Stomach (tissue), 9 donors: ENCODE results near the gene KARS1. TPM values are rescaled to one million over a fixed set of nuclear protein-coding genes. Genes with fewer than 3 reads are reported as not detected.
"Not testable (repeated sequence)": the region's sequence is repeated elsewhere in the genome, so short reads cannot be mapped to it uniquely, and the experiment has no call there.

Experiments used
- DNase-seq, 2 donors: peaks; one replicate each; pipeline versions ENCODE4 v3.0.0 to v3.0.0-alpha.2; 2013 to 2019
- H3K27ac ChIP-seq, 5 donors: fragments of 200-600 bp in 4 of 5; sonication (generic) in 4 of 5; one replicate each; pipeline ENCODE4 v1.5.1; 2013 to 2019; ENCODE audit warnings: mild to moderate bottlenecking in 1 of 5, moderate library complexity in 1 of 5
- H3K27me3 ChIP-seq, 3 donors: fragments of 200-600 bp; sonication (generic); one replicate each; pipeline ENCODE4 v1.5.1; 2017 to 2019; ENCODE audit warnings: mixed run types in 1 of 3
- H3K36me3 ChIP-seq, 4 donors: fragments of 200-600 bp; sonication (generic); 1 replicate in 3 of 4; 2 replicates in 1 of 4; pipeline ENCODE4 v1.5.1; 2016 to 2019
- H3K4me1 ChIP-seq, 4 donors: fragments of 200-600 bp; sonication (generic); one replicate each; pipeline ENCODE4 v1.5.1; 2016 to 2019
- H3K4me3 ChIP-seq, 4 donors: fragments of 200-600 bp; sonication (generic) in 3 of 4; one replicate each; pipeline ENCODE4 v1.5.1; 2016 to 2019; ENCODE audit warnings: mild to moderate bottlenecking in 1 of 4
- H3K9me3 ChIP-seq, 4 donors: fragments of 200-600 bp; sonication (generic); one replicate each; pipeline ENCODE4 v1.5.1; 2016 to 2019
- EP300 ChIP-seq: sonication (generic); formaldehyde crosslinking; IDR thresholded peaks from one replicate; pipeline ENCODE4 v1.6.1; 2017; ENCODE audit warnings: antibody characterized with exemption
- POLR2A ChIP-seq, 4 donors: fragments of 450-650 bp; IDR thresholded peaks; one replicate each; pipeline ENCODE4 v1.6.1; 2016; ENCODE audit warnings: antibody characterized with exemption in 4 of 4, control low read depth in 2 of 4, mild to moderate bottlenecking in 1 of 4, moderate library complexity in 1 of 4
- POLR2AphosphoS5 ChIP-seq, 3 donors: sonication (generic); formaldehyde crosslinking; IDR thresholded peaks; one replicate each; pipeline ENCODE4 v1.6.1; 2016; ENCODE audit warnings: antibody characterized with exemption in 3 of 3
- WGBS, 5 donors: extraction: QIAGEN DNeasy Blood & Tissue Kit in 3 of 5; methylation state at CpG; one replicate each; pipeline versions ENCODE4 v1.1.5 to v1.1.7; 2013 to 2018; 5-methylcytosine and 5-hydroxymethylcytosine counted together
- intact Hi-C: fragments of 100-400 bp; cut with DNase I; formaldehyde crosslinking; loops from one replicate; pipeline ENCODE4 v1.15.1; 2023; ENCODE audit warnings: low total_unique reads
- polyA plus RNA-seq, 3 donors: library from polyadenylated mRNA; stranded (reverse); fragments of 200-250 nt; gene quantifications; one replicate each; pipeline ENCODE4 v1.2.3, GENCODE V29; 2013
- total RNA-seq, 5 donors: library from RNA; depleted of rRNA; stranded (reverse); fragments of >200 nt; gene quantifications; one replicate each; pipeline versions ENCODE4 v1.1.0 to v1.2.3, GENCODE V29; 2014 to 2016
- TF ChIP-seq, protein P1 (sequence below), 7 experiments: fragments of 450-650 bp in 4 of 7; fragments of 200-600 bp in 3 of 7; sonication (generic) in 3 of 7; IDR thresholded peaks; one replicate each; pipeline ENCODE4 v1.5.1; 2016 to 2019; ENCODE audit warnings: antibody characterized with exemption in 7 of 7, control low read depth in 2 of 7, mild to moderate bottlenecking in 1 of 7
- donor health status: healthy with polysubstance abuse.
- donor health status: Bipolar disorder and iron deficiency.
- donor health status: healthy.

Gene KARS1
- total and polyA plus RNA-seq, 8 donors, result 81.2 to 196 (median 92.7) TPM

DNA sequence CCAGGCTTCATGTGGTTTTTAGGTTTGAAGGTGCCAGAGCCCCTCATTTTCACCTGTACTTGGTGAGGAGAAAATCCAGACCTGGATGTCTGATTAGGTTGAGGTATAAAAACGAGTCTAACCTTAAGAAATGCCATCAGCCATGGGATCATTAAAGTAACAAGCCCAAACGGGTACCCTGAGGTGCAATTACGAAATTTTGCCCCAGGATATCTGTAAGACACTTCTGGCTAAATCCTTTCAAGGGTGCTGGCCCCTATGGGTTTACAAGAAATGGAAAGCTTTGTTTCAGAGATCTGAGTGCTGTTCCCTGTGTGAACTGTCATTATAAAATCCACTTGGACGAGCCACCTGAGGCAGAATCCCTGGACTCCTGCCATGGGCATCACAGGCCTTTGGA, 44.2 kb downstream of the KARS1 start:
- DNase-seq, result no peak
- WGBS, 5 donors, result 92 to 95% (median 94%) methylated on average over 4 of the region's 4 CpGs
- Histone ChIP-seq H3K27ac (no peak overlapping the region), H3K4me1 (no peaks in the 10 kb centered on the region), H3K36me3 (peaks cover 44 to 95% (median 90%) of the 10 kb centered on the region in 4 donors), H3K9me3 (no peaks in the 10 kb centered on the region), H3K27me3 (no peaks in the 10 kb centered on the region), H3K4me3 (no peak overlapping the region)
- TF ChIP-seq POLR2AphosphoS5 (IDR thresholded peaks at IDR 0.05), result no peak
- no peak for TF ChIP-seq POLR2A (IDR thresholded peaks at IDR 0.05)
- TF ChIP-seq, protein P1, sequence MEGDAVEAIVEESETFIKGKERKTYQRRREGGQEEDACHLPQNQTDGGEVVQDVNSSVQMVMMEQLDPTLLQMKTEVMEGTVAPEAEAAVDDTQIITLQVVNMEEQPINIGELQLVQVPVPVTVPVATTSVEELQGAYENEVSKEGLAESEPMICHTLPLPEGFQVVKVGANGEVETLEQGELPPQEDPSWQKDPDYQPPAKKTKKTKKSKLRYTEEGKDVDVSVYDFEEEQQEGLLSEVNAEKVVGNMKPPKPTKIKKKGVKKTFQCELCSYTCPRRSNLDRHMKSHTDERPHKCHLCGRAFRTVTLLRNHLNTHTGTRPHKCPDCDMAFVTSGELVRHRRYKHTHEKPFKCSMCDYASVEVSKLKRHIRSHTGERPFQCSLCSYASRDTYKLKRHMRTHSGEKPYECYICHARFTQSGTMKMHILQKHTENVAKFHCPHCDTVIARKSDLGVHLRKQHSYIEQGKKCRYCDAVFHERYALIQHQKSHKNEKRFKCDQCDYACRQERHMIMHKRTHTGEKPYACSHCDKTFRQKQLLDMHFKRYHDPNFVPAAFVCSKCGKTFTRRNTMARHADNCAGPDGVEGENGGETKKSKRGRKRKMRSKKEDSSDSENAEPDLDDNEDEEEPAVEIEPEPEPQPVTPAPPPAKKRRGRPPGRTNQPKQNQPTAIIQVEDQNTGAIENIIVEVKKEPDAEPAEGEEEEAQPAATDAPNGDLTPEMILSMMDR (IDR thresholded peaks at IDR 0.05), result no peak
- no peak for TF ChIP-seq EP300
- intact Hi-C loops, result no loop called here

DNA sequence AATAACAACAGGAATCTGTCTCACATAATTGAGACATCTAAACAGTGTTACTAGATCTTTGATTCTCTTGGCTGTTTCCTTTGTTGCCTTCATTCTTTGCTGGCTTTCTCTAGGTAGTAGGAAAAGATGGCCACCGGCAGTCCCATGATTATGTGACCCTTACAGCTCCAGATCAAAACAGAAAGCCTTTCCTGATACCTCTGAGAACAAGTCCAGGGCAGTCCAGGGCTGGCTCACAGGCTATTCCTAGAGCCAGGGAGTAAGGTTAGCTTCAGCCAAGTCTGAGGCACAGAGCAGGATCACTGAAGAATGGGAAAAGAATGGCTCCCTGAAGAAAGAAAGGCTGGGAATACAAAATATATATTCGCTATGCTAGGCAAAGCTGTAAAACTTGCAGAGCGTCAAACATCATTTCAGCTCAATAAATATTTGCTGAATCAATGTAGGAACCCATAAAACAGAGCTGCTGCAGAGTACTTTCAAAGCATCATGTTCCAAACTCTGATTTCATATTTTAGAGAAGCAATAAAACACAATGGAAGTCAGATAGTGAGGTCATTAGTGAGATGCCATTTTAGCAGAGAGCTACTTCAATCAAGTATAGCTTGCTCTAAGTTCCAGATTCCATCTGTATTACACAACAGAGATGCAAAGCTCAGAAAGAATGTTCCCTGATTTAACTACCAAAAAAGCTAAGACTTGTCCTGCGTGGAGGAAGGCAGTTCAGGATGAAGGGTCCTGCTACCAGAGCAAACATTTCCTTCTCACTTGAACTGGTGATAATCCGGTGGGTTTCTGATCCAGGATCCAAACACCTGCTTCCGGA, 47.8 kb downstream of the KARS1 start:
- Histone ChIP-seq H3K27ac (no peak overlapping the region), H3K4me1 (no peaks in the 10 kb centered on the region), H3K4me3 (no peak overlapping the region), H3K9me3 (no peaks in the 10 kb centered on the region), H3K36me3 (peaks cover 37 to 84% (median 78%) of the 10 kb centered on the region in 4 donors), H3K27me3 (no peaks in the 10 kb centered on the region)
- WGBS, 5 donors, result 85 to 96% (median 92%) methylated on average over 6 of the region's 6 CpGs
- intact Hi-C loops, result no loop called here
- TF ChIP-seq EP300, result no peak
- no peak for TF ChIP-seq POLR2A (IDR thresholded peaks at IDR 0.05)
- TF ChIP-seq POLR2AphosphoS5 (IDR thresholded peaks at IDR 0.05), result no peak
- TF ChIP-seq, protein P1 (IDR thresholded peaks at IDR 0.05), result no peak
- DNase-seq, result no peak

DNA sequence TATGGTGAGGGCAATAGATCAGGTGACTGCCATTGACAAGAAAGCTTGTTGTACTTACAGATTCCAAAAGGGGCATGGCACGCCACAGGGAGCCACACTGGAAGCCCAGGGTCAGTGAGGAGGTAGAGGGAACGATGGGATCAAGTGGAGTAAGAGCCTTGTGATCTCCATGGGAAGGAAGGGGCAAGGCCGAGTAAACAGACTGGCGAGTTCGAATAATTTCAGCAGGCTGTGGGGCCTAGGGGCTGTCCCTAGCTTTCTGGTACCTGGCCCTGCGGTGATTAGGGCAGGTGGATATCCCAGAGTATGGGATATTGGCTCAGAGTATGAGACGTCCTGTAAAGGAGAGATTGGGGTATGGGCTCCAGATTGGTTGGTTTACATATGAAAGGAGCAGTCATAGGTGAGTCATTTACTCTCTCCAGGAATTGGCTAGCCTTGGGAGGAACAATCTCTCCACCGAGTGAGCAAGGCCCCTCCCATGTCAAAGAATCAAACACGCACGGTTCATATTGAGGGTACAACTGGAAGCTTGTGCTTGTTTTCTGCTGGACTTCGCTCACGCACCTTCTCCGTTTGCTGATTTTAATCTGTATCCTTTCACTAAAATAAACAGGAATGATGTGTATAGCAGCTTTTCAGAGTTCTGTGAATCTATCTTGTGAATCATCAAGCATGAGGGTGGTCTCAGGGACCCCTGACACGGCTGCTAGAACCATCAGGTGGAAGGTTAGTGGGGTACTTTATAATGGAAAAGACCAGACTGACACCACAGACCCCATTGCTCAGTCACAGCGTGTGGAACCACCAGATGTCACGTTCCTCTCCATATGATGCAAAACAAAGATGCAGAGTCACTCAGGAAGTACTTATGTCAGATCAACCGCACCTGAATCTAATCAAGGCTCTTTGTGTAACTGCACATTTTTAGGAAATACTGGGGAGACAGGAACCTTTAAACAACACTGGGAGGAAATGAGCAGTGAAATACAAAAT, 53.3 kb downstream of the KARS1 start:
- TF ChIP-seq POLR2A (IDR thresholded peaks at IDR 0.05) (no peak), POLR2AphosphoS5 (IDR thresholded peaks at IDR 0.05) (no peak), EP300 (no peak)
- TF ChIP-seq, protein P1 (IDR thresholded peaks at IDR 0.05), result no peak
- H3K27me3 ChIP-seq, result no peaks in the 10 kb centered on the region
- H3K36me3 ChIP-seq, result peaks cover 8 to 46% (median 31%) of the 10 kb centered on the region in 4 donors
- 62 to 72% (median 69%) methylated on average over 17 of the region's 17 CpGs for WGBS, 5 donors
- peak in 1 of 2 donors; percentile 73 for DNase-seq
- peak overlapping the region in 1 of 5 donors; percentile 41 for H3K27ac ChIP-seq
- H3K9me3 ChIP-seq, result no peaks in the 10 kb centered on the region
- intact Hi-C loops, result no loop called here
- peaks cover 0 to 17% (median 6%) of the 10 kb centered on the region in 4 donors for H3K4me1 ChIP-seq
- no peak overlapping the region for H3K4me3 ChIP-seq

DNA sequence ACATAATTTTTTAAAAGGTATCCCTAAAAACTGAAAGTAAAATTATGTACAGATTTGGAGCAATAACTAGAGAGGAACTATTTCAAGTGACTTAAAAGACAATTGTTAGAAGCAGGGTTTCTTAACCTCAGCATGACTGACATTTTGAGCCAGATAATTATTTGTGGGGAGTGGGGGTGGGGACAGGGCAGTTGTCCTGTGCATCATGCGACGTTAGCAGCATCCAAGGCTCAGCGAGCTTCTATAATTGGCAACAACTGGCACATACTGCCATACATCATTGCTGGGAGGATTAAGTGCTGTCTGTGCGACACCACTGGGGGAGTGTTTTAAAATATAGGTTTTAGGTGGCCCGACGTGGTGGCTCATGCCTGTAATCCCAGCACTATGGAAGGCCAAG, 54.2 kb downstream of the KARS1 start:
- Histone ChIP-seq H3K27ac (no peak overlapping the region), H3K27me3 (no peaks in the 10 kb centered on the region), H3K4me3 (no peak overlapping the region), H3K4me1 (peaks cover 0 to 17% (median 6%) of the 10 kb centered on the region in 4 donors), H3K9me3 (no peaks in the 10 kb centered on the region), H3K36me3 (peaks cover 5 to 39% (median 27%) of the 10 kb centered on the region in 4 donors)
- intact Hi-C loops, result no loop called here
- no peak for DNase-seq
- 80 to 96% (median 91%) methylated on average over 6 of the region's 6 CpGs for WGBS, 5 donors
- TF ChIP-seq POLR2AphosphoS5 (IDR thresholded peaks at IDR 0.05), result no peak
- TF ChIP-seq, protein P1 (IDR thresholded peaks at IDR 0.05), result no peak
- no peak for TF ChIP-seq EP300
- TF ChIP-seq POLR2A (IDR thresholded peaks at IDR 0.05), result no peak

DNA sequence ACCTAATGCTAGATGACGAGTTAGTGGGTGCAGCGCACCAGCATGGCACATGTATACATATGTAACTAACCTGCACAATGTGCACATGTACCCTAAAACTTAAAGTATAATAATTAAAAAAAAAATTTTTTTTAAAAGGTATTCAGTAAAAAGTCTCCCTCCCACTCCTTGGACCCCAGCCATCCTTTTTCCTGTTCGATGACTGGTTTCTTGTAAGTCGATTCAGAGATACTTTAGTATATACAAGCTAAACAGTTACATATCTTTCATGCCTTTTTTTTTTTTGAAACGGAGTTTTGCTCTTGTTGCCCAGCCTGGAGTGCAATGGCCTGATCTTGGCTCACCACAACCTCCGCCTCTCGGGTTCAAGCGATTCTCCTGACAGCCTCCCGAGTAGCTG, 55.5 kb downstream of the KARS1 start:
- H3K27ac ChIP-seq, H3K9me3 ChIP-seq, intact Hi-C loops, H3K27me3 ChIP-seq, H3K4me3 ChIP-seq: not testable (repeated sequence)
- peak in 1 of 2 donors; percentile 39 for DNase-seq
- H3K4me1 ChIP-seq, result peaks cover 0 to 17% (median 6%) of the 10 kb centered on the region in 4 donors
- 57 to 88% (median 68%) methylated on average over 7 to 9 of the region's 9 CpGs for WGBS, 5 donors
- peaks cover 1 to 26% (median 14%) of the 10 kb centered on the region in 4 donors for H3K36me3 ChIP-seq
